Measurements from ENCODE around the gene WBP1L.

WBP1L gene

GRCh38 chr10:102780527-102780808 lies 36.7 kb downstream of the WBP1L start:
- DNase-seq (ENCODE audit: low read depth in 2 of 2) = no peak

GRCh38 chr10:102781090-102781920 lies 37.6 kb downstream of the WBP1L start:
- no peak for DNase-seq (ENCODE audit: low read depth in 2 of 2)

- DNase-seq (ENCODE audit: low read depth in 2 of 2) = no peak
These were observed 38.3 kb downstream of the WBP1L start for GRCh38 chr10:102781921-102782557.

- no peak for DNase-seq (ENCODE audit: low read depth in 2 of 2)
These were observed 39.2 kb downstream of the WBP1L start for GRCh38 chr10:102782673-102783551.

GRCh38 chr10:102783568-102783967 lies 39.8 kb downstream of the WBP1L start:
- no peak for DNase-seq (ENCODE audit: low read depth in 2 of 2)

GRCh38 chr10:102785818-102786217 lies 42.1 kb downstream of the WBP1L start:
- DNase-seq (ENCODE audit: low read depth in 2 of 2) = no peak

- DNase-seq (ENCODE audit: low read depth in 2 of 2) = no peak
These were observed 48.1 kb downstream of the WBP1L start for GRCh38 chr10:102791754-102792395.

- DNase-seq (ENCODE audit: low read depth in 2 of 2) = no peak
These were observed 52.0 kb downstream of the WBP1L start for GRCh38 chr10:102795453-102796406.

GRCh38 chr10:102796407-102797176 lies 52.8 kb downstream of the WBP1L start:
- peak; percentile 31 to 36 for DNase-seq (ENCODE audit: low read depth in 2 of 2)

GRCh38 chr10:102799691-102800471 lies 56.1 kb downstream of the WBP1L start:
- DNase-seq (ENCODE audit: low read depth in 2 of 2) = no peak

GRCh38 chr10:102800611-102801335 lies 57.0 kb downstream of the WBP1L start:
- DNase-seq (ENCODE audit: low read depth in 2 of 2) = no peak

GRCh38 chr10:102801496-102801895 lies 57.7 kb downstream of the WBP1L start:
- no peak for DNase-seq (ENCODE audit: low read depth in 2 of 2)

GRCh38 chr10:102801978-102802377 lies 58.2 kb downstream of the WBP1L start:
- no peak for DNase-seq (ENCODE audit: low read depth in 2 of 2)

- DNase-seq (ENCODE audit: low read depth in 2 of 2) = peak in 1 of 2 donors; percentile 3
These were observed 59.3 kb downstream of the WBP1L start for GRCh38 chr10:102802920-102803534.

- no peak for DNase-seq (ENCODE audit: low read depth in 2 of 2)
These were observed 60.8 kb downstream of the WBP1L start for GRCh38 chr10:102804382-102805055.

- no peak for DNase-seq (ENCODE audit: low read depth in 2 of 2)
These were observed 64.6 kb downstream of the WBP1L start for GRCh38 chr10:102808380-102808779.

GRCh38 chr10:102811346-102811745 lies 67.6 kb downstream of the WBP1L start:
- DNase-seq (ENCODE audit: low read depth in 2 of 2) = no peak

All from stimulated activated CD4-positive, alpha-beta T cell treated with anti-CD3 and anti-CD28 coated beads, Interleukin-15, amount 100 ng/mL, for 48 hours (primary cell).